Measurements from ENCODE around the gene CDH9. TPM values are rescaled to one million over a fixed set of nuclear protein-coding genes. Genes with fewer than 3 reads are reported as not detected.
A peak's percentile ranks its signal among the peaks of the same experiment; 100 is the strongest.

The CDH9 gene
- total RNA-seq, 1 donor from 2014 or later = not detected

DNA sequence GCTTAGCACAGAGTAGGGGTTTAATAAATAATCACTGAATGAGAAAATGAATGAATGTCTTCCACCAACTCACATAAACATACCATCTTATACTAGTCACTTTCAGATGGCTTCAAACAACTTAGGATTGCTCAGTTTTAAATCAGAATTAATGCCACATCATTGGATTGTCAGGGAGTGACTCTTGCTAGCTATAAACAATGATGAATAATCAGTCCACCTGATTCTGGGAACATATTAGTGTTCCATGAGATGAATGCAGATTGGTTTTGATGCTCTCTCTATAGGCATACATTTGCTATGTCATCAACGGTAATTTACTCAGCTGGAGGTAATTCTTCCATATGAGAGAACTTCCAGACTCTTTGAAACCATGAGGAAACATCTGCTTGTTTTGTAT is 97.4 kb downstream of the CDH9 start:
- H3K36me3 Mint-ChIP-seq (ENCODE audit: unreplicated experiment) = no peaks in the 10 kb centered on the region

DNA sequence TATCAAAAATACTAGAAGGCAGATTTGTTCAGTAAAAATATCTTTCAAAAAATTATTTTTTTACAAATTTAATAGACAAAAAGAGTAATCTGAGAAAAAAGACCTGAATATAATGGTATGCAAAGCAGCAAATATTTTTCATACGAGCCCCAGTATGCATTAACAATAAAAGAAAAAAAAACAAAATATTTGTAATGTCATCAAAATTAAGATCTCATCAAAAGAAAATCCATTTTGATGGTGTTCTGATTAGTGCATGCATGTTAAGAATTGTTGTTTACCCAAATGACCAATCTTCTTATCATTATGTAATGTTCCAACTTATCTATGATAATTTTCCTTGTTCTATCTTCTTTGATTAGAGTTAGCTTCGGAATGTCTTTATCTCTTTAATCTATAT is 106.1 kb downstream of the CDH9 start:
- Mint-ChIP-seq H3K9me3 (ENCODE audit: unreplicated experiment) (peaks cover 17% of the 10 kb centered on the region), H3K36me3 (ENCODE audit: unreplicated experiment) (no peaks in the 10 kb centered on the region), H3K27me3 (ENCODE audit: unreplicated experiment) (no peaks in the 10 kb centered on the region), H3K4me3 (ENCODE audit: unreplicated experiment) (no peak overlapping the region), H3K27ac (ENCODE audit: unreplicated experiment) (no peak overlapping the region), H3K4me1 (ENCODE audit: unreplicated experiment) (no peaks in the 10 kb centered on the region)
- DNase-seq (ENCODE audit: extremely low spot score, unreplicated experiment) = no peak
- TF ChIP-seq, protein P1, sequence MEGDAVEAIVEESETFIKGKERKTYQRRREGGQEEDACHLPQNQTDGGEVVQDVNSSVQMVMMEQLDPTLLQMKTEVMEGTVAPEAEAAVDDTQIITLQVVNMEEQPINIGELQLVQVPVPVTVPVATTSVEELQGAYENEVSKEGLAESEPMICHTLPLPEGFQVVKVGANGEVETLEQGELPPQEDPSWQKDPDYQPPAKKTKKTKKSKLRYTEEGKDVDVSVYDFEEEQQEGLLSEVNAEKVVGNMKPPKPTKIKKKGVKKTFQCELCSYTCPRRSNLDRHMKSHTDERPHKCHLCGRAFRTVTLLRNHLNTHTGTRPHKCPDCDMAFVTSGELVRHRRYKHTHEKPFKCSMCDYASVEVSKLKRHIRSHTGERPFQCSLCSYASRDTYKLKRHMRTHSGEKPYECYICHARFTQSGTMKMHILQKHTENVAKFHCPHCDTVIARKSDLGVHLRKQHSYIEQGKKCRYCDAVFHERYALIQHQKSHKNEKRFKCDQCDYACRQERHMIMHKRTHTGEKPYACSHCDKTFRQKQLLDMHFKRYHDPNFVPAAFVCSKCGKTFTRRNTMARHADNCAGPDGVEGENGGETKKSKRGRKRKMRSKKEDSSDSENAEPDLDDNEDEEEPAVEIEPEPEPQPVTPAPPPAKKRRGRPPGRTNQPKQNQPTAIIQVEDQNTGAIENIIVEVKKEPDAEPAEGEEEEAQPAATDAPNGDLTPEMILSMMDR (IDR thresholded peaks at IDR 0.05) = no peak

More for the DNA sequence above, 97.4 kb downstream of the CDH9 start:
- H3K27me3 Mint-ChIP-seq (ENCODE audit: unreplicated experiment) = no peaks in the 10 kb centered on the region
- H3K4me3 Mint-ChIP-seq (ENCODE audit: unreplicated experiment) = no peak overlapping the region
- H3K27ac Mint-ChIP-seq (ENCODE audit: unreplicated experiment) = no peak overlapping the region
- H3K4me1 Mint-ChIP-seq (ENCODE audit: unreplicated experiment) = peaks cover 4% of the 10 kb centered on the region
- TF ChIP-seq, protein P1 (IDR thresholded peaks at IDR 0.05) = no peak
- no peaks in the 10 kb centered on the region for H3K9me3 Mint-ChIP-seq (ENCODE audit: unreplicated experiment)
- no peak for DNase-seq (ENCODE audit: extremely low spot score, unreplicated experiment)

DNA sequence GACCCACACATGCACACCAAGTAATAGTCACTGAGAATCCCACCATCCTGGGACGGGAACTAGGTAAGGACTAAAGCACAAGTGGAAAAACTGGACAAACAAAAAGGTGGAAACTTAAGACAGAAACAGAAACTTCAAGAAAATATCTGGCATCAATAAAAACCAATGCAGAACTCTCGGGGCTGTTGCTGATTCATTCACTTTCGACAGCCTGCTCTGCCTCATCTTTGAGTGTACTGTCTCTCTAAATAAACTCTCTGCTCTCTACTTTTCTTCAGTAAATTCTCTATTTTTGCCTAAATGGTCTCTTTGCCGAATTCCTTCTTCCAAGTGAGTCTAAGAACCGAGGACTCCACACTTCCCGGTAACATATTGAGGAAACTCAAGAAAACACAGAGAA is 116.9 kb downstream of the CDH9 start:
- DNase-seq (ENCODE audit: extremely low spot score, unreplicated experiment) = no peak
- Mint-ChIP-seq H3K9me3 (ENCODE audit: unreplicated experiment) (peaks cover 4% of the 10 kb centered on the region), H3K4me3 (ENCODE audit: unreplicated experiment) (no peak overlapping the region), H3K4me1 (ENCODE audit: unreplicated experiment) (no peaks in the 10 kb centered on the region), H3K36me3 (ENCODE audit: unreplicated experiment) (no peaks in the 10 kb centered on the region), H3K27me3 (ENCODE audit: unreplicated experiment) (peaks cover 4% of the 10 kb centered on the region), H3K27ac (ENCODE audit: unreplicated experiment) (no peak overlapping the region)
- TF ChIP-seq, protein P1 (IDR thresholded peaks at IDR 0.05) = no peak

DNA sequence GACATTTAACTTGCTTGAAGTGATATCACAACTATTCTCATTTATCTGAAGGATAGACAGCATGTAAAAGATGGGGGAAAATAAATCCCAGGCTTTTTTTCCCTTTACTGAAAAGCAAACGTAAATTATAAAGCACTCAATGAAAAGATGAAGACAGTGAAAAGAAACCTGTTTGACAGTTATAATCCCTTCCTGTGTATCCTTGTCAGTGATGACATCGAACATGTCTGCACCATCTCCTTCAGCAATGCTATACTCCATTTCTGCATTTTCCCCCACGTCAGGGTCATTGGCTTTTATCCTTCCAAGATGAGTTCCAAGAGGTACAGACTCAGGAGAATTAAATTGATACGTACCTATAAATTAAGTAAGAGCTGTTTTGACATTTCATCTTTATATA is 134.9 kb downstream of the CDH9 start:
- no peak overlapping the region for H3K4me3 Mint-ChIP-seq (ENCODE audit: unreplicated experiment)
- H3K27ac Mint-ChIP-seq (ENCODE audit: unreplicated experiment) = no peak overlapping the region
- no peaks in the 10 kb centered on the region for H3K4me1 Mint-ChIP-seq (ENCODE audit: unreplicated experiment)
- no peaks in the 10 kb centered on the region for H3K36me3 Mint-ChIP-seq (ENCODE audit: unreplicated experiment)
- no peak for DNase-seq (ENCODE audit: extremely low spot score, unreplicated experiment)
- no peaks in the 10 kb centered on the region for H3K27me3 Mint-ChIP-seq (ENCODE audit: unreplicated experiment)
- H3K9me3 Mint-ChIP-seq (ENCODE audit: unreplicated experiment) = no peaks in the 10 kb centered on the region
- TF ChIP-seq, protein P1 (IDR thresholded peaks at IDR 0.05) = no peak

DNA sequence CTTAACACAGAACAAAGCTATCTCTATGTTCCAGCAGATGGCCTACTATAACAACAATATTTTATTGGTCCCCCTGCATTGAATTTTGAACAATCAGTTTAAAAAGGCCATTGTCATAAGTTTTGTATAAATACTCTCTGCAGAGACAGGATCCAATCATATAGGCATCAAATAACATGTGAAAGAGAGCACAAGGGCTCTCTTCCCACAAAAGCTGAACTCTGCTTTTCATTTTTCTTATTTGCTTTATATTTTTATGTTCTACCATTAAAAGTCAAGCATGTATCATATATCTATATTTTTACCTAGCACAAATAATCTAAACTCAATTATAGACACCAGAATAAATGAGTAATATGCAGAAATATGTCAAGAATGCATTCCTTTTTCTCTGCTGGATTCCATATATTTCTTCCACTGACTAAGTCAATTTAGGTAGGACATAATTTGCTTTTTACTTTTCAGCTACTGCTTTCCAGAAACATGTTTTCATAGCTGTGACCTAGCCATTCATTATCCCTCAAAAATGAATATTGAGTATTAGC is 143.6 kb downstream of the CDH9 start:
- TF ChIP-seq, protein P1 (IDR thresholded peaks at IDR 0.05) = peak; percentile 31
- DNase-seq (ENCODE audit: extremely low spot score, unreplicated experiment) = no peak
- Mint-ChIP-seq H3K36me3 (ENCODE audit: unreplicated experiment) (no peaks in the 10 kb centered on the region), H3K4me3 (ENCODE audit: unreplicated experiment) (no peak overlapping the region), H3K4me1 (ENCODE audit: unreplicated experiment) (peaks cover 13% of the 10 kb centered on the region), H3K9me3 (ENCODE audit: unreplicated experiment) (peaks cover 7% of the 10 kb centered on the region), H3K27ac (ENCODE audit: unreplicated experiment) (no peak overlapping the region), H3K27me3 (ENCODE audit: unreplicated experiment) (no peaks in the 10 kb centered on the region)
